ENCODE results near the gene PACSIN2.

PACSIN2 gene

GRCh38 chr22:42933485-42934091 lies 81.4 kb downstream of the PACSIN2 start:
- TF ChIP-seq EZH2phosphoT487 (conservative IDR thresholded peaks at IDR 0.05; ENCODE audit: low read length) (no peak), CTCF (IDR thresholded peaks at IDR 0.05; ENCODE audit: insufficient read depth, low read length, poor library complexity, severe bottlenecking) (no peak)
- H3K9me2 ChIP-seq (replicated peaks; ENCODE audit: insufficient read depth, low read length) = no peaks in the 10 kb centered on the region
- H2AFZ ChIP-seq (ENCODE audit: low read depth, low read length, severe bottlenecking) = no peak overlapping the region
- H3K27ac ChIP-seq (ENCODE audit: low read depth, low read length) = no peak overlapping the region
- no peaks in the 10 kb centered on the region for H3K36me3 ChIP-seq (ENCODE audit: low read length)
- H3K9me3 ChIP-seq (ENCODE audit: insufficient read depth, low read length) = no peaks in the 10 kb centered on the region
- no peak overlapping the region for H3K9ac ChIP-seq (ENCODE audit: low read length)
- H3K4me3 ChIP-seq (ENCODE audit: insufficient read depth, low read length, poor library complexity, severe bottlenecking) = no peak overlapping the region
- H4K20me1 ChIP-seq (ENCODE audit: low read depth, low read length) = peaks cover 23% of the 10 kb centered on the region
- H3F3A ChIP-seq (ENCODE audit: insufficient read depth) = no peaks in the 10 kb centered on the region
- no peaks in the 10 kb centered on the region for H3K27me3 ChIP-seq (ENCODE audit: low read length)
- peaks cover 18% of the 10 kb centered on the region for H3K79me2 ChIP-seq (ENCODE audit: insufficient read depth, low read length)
- peak overlapping the region; percentile 22 for H3K4me2 ChIP-seq (ENCODE audit: low read depth, low read length, poor library complexity, severe bottlenecking)

- H3K27ac ChIP-seq (ENCODE audit: low read depth, low read length) = no peak overlapping the region
- no peaks in the 10 kb centered on the region for H3K9me2 ChIP-seq (replicated peaks; ENCODE audit: insufficient read depth, low read length)
- peaks cover 18% of the 10 kb centered on the region for H3K79me2 ChIP-seq (ENCODE audit: insufficient read depth, low read length)
- no peak overlapping the region for H2AFZ ChIP-seq (ENCODE audit: low read depth, low read length, severe bottlenecking)
- H3K9ac ChIP-seq (ENCODE audit: low read length) = no peak overlapping the region
- no peaks in the 10 kb centered on the region for H3F3A ChIP-seq (ENCODE audit: insufficient read depth)
- H3K4me2 ChIP-seq (ENCODE audit: low read depth, low read length, poor library complexity, severe bottlenecking) = peak overlapping the region; percentile 22
- H3K9me3 ChIP-seq (ENCODE audit: insufficient read depth, low read length) = no peaks in the 10 kb centered on the region
- H3K27me3 ChIP-seq (ENCODE audit: low read length) = no peaks in the 10 kb centered on the region
- TF ChIP-seq EZH2phosphoT487 (conservative IDR thresholded peaks at IDR 0.05; ENCODE audit: low read length) = no peak
- TF ChIP-seq CTCF (IDR thresholded peaks at IDR 0.05; ENCODE audit: insufficient read depth, low read length, poor library complexity, severe bottlenecking) = no peak
- H3K36me3 ChIP-seq (ENCODE audit: low read length) = no peaks in the 10 kb centered on the region
- H3K4me3 ChIP-seq (ENCODE audit: insufficient read depth, low read length, poor library complexity, severe bottlenecking) = no peak overlapping the region
- peaks cover 23% of the 10 kb centered on the region for H4K20me1 ChIP-seq (ENCODE audit: low read depth, low read length)
Observed at GRCh38 chr22:42932857-42933484, 82.0 kb downstream of the PACSIN2 start.

- no peak overlapping the region for H2AFZ ChIP-seq (ENCODE audit: low read depth, low read length, severe bottlenecking)
- H3F3A ChIP-seq (ENCODE audit: insufficient read depth) = no peaks in the 10 kb centered on the region
- no peaks in the 10 kb centered on the region for H3K9me2 ChIP-seq (replicated peaks; ENCODE audit: insufficient read depth, low read length)
- no peaks in the 10 kb centered on the region for H3K36me3 ChIP-seq (ENCODE audit: low read length)
- TF ChIP-seq CTCF (IDR thresholded peaks at IDR 0.05; ENCODE audit: insufficient read depth, low read length, poor library complexity, severe bottlenecking) (no peak), EZH2phosphoT487 (conservative IDR thresholded peaks at IDR 0.05; ENCODE audit: low read length) (no peak)
- H3K4me3 ChIP-seq (ENCODE audit: insufficient read depth, low read length, poor library complexity, severe bottlenecking) = no peak overlapping the region
- H3K4me2 ChIP-seq (ENCODE audit: low read depth, low read length, poor library complexity, severe bottlenecking) = no peak overlapping the region
- H3K79me2 ChIP-seq (ENCODE audit: insufficient read depth, low read length) = peaks cover 18% of the 10 kb centered on the region
- H3K9me3 ChIP-seq (ENCODE audit: insufficient read depth, low read length) = no peaks in the 10 kb centered on the region
- H3K27ac ChIP-seq (ENCODE audit: low read depth, low read length) = no peak overlapping the region
- H3K27me3 ChIP-seq (ENCODE audit: low read length) = no peaks in the 10 kb centered on the region
- H4K20me1 ChIP-seq (ENCODE audit: low read depth, low read length) = peaks cover 23% of the 10 kb centered on the region
- H3K9ac ChIP-seq (ENCODE audit: low read length) = no peak overlapping the region
Observed at GRCh38 chr22:42932197-42932519, 82.8 kb downstream of the PACSIN2 start.
